ENCODE results near the gene APEH. TPM values are rescaled to one million over a fixed set of nuclear protein-coding genes. Genes with fewer than 3 reads are reported as not detected.

Gene APEH
- total and polyA plus RNA-seq, 2 of the 4 experiments (the other 2 are of a cell fraction): 89.2 to 142 TPM

DNA sequence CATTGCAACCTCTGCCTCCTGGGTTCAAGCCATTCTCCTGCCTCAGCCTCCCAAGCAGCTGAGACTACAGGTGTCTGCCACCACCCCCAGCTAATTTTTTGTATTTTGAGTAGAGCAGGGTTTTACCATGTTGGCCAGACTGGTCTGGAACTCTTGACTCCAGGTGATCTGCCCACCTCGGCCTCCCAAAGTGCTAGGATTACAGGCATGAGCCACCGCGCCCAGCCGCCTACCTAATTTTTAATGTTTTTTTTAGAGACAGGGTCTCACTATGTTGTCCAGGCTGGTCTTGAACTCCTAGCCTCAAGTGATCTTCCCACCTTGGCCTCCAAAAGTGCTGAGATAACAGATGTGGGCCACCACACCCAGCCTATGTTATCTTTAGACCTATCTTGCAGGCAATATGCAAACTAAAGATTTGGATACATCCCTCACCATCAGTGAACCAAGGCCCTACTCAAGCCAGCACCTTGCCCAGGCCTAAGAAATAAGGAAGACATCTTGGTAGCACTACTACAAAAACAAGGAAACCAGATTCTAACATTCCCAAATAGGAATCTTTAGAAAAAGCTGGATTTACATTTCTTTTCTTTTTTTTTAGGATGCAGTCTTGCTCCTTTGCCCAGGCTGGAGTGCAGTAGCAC is 55.9 kb downstream of the APEH start:
- Histone ChIP-seq H2AFZ (replicated peaks; ENCODE audit: low read length, poor library complexity) (no peak overlapping the region), H2AK5ac (ENCODE audit: low read depth, low read length) (no peak overlapping the region), H3K36me3 (ENCODE audit: control insufficient read depth, insufficient read depth, low read length) (peaks cover 51% of the 10 kb centered on the region), H3K27me3 (ENCODE audit: control insufficient read depth, insufficient read depth, low read length) (no peaks in the 10 kb centered on the region), H3K4me1 (ENCODE audit: control insufficient read depth, insufficient read depth, low read length) (no peaks in the 10 kb centered on the region), H3K4ac (ENCODE audit: low read depth, low read length) (no peak overlapping the region), H2AK9ac (replicated peaks; ENCODE audit: low read depth, low read length, poor library complexity) (no peak overlapping the region), H2BK20ac (ENCODE audit: low read depth, low read length) (no peak overlapping the region), H4K91ac (ENCODE audit: insufficient read depth, low read depth, low read length) (no peak overlapping the region), H2BK15ac (ENCODE audit: low read depth, low read length) (no peak overlapping the region), H3K18ac (ENCODE audit: low read depth, low read length) (no peak overlapping the region), H3K4me2 (ENCODE audit: low read depth, low read length) (no peak overlapping the region), H3K9me1 (ENCODE audit: insufficient read depth, low read length) (0 out of 2 replicates have a peak, but pooled peaks cover 12% of the 10 kb centered on the region), H4K5ac (ENCODE audit: low read depth, low read length) (no peak overlapping the region), H3K9ac (ENCODE audit: low read depth, low read length) (no peak overlapping the region), H3K4me3 (ENCODE audit: insufficient read depth, low read depth, low read length) (no peak overlapping the region), H3K56ac (ENCODE audit: extremely low read depth, insufficient read depth, low read length) (no peak overlapping the region), H3K79me1 (ENCODE audit: low read depth in 1 of 2, low read length in 2 of 2) (peaks cover 6 to 30% of the 10 kb centered on the region in 2 experiments), H3K23ac (ENCODE audit: low read depth, low read length) (no peak overlapping the region), H3K14ac (replicated peaks; ENCODE audit: low read depth, low read length) (no peak overlapping the region), H2BK5ac (ENCODE audit: low read depth, low read length, poor library complexity, severe bottlenecking) (no peak overlapping the region), H4K20me1 (ENCODE audit: insufficient read depth, low read length) (peaks cover 8% of the 10 kb centered on the region; the same call in 1 of the 2 replicates), H3K9me3 (ENCODE audit: control insufficient read depth, insufficient read depth, low read length) (no peaks in the 10 kb centered on the region), H2BK120ac (ENCODE audit: low read depth, low read length) (no peak overlapping the region), H3K27ac (ENCODE audit: insufficient read depth, low read length) (no peak overlapping the region), H4K8ac (ENCODE audit: low read depth in 2 of 2, low read length in 2 of 2) (no peak overlapping the region)
- ATAC-seq (ENCODE audit: low read depth): no peak
- ChIA-PET CTCF (interaction anchor here (0.6 kb wide), 1 partner anchor 98 kb away, joined by 4 read pairs; no protein-coding TSS in a partner anchor), POLR2A (ENCODE audit: unreplicated experiment) (no interaction called here)
- BruUV-seq (replicated peaks): no TSS peak
- in situ Hi-C loops (cut with MboI; ENCODE audit: low sequenced_read_pairs) (no loop called here), dilution Hi-C loops (cut with HindIII; ENCODE audit: low sequenced_read_pairs, unreplicated experiment) (no loop called here), intact Hi-C loops (cut with micrococcal nuclease) (no loop called here)
- TF ChIP-seq, protein P1, sequence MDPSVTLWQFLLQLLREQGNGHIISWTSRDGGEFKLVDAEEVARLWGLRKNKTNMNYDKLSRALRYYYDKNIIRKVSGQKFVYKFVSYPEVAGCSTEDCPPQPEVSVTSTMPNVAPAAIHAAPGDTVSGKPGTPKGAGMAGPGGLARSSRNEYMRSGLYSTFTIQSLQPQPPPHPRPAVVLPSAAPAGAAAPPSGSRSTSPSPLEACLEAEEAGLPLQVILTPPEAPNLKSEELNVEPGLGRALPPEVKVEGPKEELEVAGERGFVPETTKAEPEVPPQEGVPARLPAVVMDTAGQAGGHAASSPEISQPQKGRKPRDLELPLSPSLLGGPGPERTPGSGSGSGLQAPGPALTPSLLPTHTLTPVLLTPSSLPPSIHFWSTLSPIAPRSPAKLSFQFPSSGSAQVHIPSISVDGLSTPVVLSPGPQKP (IDR thresholded peaks at IDR 0.05; ENCODE audit: borderline replicate concordance, low read depth, low read length): no peak
- TF ChIP-seq, protein P2, sequence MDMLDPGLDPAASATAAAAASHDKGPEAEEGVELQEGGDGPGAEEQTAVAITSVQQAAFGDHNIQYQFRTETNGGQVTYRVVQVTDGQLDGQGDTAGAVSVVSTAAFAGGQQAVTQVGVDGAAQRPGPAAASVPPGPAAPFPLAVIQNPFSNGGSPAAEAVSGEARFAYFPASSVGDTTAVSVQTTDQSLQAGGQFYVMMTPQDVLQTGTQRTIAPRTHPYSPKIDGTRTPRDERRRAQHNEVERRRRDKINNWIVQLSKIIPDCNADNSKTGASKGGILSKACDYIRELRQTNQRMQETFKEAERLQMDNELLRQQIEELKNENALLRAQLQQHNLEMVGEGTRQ (IDR thresholded peaks at IDR 0.05; ENCODE audit: low read depth, low read length): no peak
- TF ChIP-seq CEBPB (IDR thresholded peaks at IDR 0.05; ENCODE audit: low read depth, low read length): no peak
- no peak for TF ChIP-seq CHD1 (IDR thresholded peaks at IDR 0.05; ENCODE audit: low read depth, low read length)
- no peak for TF ChIP-seq FOS (IDR thresholded peaks at IDR 0.05; ENCODE audit: low read depth, low read length)
- no peak for TF ChIP-seq BHLHE40 (IDR thresholded peaks at IDR 0.05; ENCODE audit: low read depth, low read length)
- no peak for TF ChIP-seq RCOR1 (IDR thresholded peaks at IDR 0.05; ENCODE audit: insufficient replicate concordance, low read length)
- TF ChIP-seq NFE2L2 (IDR thresholded peaks at IDR 0.05; ENCODE audit: low read depth, low read length): no peak
- TF ChIP-seq, protein P3, sequence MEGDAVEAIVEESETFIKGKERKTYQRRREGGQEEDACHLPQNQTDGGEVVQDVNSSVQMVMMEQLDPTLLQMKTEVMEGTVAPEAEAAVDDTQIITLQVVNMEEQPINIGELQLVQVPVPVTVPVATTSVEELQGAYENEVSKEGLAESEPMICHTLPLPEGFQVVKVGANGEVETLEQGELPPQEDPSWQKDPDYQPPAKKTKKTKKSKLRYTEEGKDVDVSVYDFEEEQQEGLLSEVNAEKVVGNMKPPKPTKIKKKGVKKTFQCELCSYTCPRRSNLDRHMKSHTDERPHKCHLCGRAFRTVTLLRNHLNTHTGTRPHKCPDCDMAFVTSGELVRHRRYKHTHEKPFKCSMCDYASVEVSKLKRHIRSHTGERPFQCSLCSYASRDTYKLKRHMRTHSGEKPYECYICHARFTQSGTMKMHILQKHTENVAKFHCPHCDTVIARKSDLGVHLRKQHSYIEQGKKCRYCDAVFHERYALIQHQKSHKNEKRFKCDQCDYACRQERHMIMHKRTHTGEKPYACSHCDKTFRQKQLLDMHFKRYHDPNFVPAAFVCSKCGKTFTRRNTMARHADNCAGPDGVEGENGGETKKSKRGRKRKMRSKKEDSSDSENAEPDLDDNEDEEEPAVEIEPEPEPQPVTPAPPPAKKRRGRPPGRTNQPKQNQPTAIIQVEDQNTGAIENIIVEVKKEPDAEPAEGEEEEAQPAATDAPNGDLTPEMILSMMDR (conservative IDR thresholded peaks at IDR 0.05; ENCODE audit: low read depth, low read length): no peak
- no peak for TF ChIP-seq MAFK (IDR thresholded peaks at IDR 0.05; ENCODE audit: low read depth, low read length)
- TF ChIP-seq POLR2A (IDR thresholded peaks at IDR 0.05; ENCODE audit: low read depth, low read length): no peak
- TF ChIP-seq RFX5 (IDR thresholded peaks at IDR 0.05; ENCODE audit: low read depth, low read length): no peak
- no peak for TF ChIP-seq MXI1 (IDR thresholded peaks at IDR 0.05; ENCODE audit: borderline replicate concordance, low read depth, low read length)
- no peak for TF ChIP-seq RAD21 (IDR thresholded peaks at IDR 0.05; ENCODE audit: low read length)
- no peak for TF ChIP-seq MAZ (IDR thresholded peaks at IDR 0.05; ENCODE audit: borderline replicate concordance, low read depth, low read length)
- TF ChIP-seq SMC3 (IDR thresholded peaks at IDR 0.05; ENCODE audit: low read depth, low read length): no peak
- WGBS, 2 experiments (ENCODE audit: extremely low coverage in 2 of 2, insufficient read length in 1 of 2): no CpG with 5 or more reads among the region's 4 CpGs
- DNase-seq: no peak
